ENCODE measurements around the gene HSD17B4.
A peak's percentile ranks its signal among the peaks of the same experiment; 100 is the strongest.
"Not testable (repeated sequence)": the region's sequence is repeated elsewhere in the genome, so short reads cannot be mapped to it uniquely, and the experiment has no call there.

Gene HSD17B4

DNA sequence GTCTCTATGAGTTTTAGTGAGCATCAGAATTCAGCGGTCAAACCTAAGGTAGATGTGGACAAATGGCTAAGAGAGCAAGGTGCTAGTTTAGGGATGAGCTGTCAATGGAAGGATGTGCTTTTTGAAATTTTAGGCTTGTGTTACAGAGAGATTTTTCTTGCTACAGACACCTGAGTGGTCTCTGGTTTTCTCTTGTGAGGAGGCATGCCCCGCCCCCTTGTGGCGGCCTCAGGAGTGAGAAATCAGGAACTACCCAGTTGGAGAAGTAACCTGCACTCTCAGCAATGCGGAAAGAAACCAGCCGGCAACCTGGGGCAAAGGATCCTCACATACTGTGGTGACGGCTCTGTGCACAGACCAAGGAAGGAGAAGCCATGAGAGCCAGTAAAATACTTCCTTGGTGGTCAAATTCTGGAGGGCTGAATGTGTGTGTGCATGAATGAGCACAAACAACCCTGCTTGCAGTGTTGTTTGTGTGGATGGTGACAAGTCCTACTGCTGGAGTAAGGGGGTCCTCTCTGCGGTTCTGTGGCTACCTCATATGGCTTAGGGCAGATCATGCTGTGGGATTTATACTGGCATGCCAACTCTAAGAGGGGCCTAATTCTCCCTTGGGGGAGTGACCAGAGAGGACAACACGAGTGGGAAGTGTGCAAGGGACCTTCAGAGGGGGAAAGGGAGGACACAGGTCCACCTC, 16.7 kb upstream of the HSD17B4 start:
- DNase-seq (ENCODE audit: low read depth in 2 of 2) = peak; percentile 43 to 61

DNA sequence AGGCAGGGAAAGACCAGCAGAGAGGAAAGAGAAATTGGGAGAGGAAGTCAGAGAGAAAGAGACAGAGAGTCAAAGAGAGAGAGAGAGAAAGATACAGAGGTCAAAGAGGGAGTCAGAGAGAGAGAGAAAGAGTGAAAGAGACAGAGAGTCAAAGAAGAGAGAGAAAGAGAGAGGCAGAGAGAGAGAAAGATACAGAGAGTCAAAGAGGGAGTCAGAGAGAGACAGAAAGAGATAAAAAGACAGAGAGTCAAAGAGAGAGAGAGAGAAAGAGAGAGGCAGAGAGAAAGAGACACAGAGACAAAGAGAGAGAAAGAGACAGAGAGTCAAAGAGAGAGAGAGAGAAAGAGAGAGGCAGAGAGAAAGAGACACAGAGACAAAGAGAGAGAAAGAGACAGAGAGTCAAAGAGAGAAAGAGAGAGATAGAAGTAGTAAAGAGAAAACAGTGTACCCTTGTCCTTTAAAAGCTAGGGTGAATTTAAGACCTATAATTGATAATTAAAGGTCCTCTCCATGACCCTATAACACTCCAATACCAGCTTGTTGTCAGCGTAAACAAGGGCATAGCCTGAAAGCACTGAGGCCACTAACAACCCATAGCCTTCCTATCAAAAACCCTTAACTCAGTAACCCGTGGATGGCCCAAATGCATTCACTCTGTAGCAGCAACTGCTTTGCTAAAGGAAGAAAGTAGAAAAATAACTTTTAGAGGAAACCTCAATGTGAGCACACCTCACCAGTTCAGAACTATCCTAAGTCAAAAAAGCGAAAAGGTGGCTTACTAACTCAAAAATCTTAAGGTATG, 14.3 kb upstream of the HSD17B4 start:
- not testable (repeated sequence) for DNase-seq (ENCODE audit: low read depth in 2 of 2)

DNA sequence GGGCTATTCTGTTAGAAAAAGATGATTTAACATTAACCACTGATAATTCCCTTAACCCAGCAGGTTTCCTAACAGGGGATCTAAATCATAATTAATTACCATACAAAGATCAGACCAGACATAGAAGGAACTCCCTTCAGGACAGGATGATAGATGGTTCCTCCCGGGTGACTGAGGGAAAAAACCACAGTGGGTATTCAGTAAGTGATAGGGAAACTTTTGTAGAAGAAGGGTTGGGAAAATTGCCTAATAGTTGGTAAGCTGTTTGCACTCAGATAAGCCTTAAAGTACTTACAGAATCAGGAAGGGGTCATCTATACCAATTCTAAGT, 13.7 kb upstream of the HSD17B4 start:
- DNase-seq (ENCODE audit: low read depth in 2 of 2) = not testable (repeated sequence)

DNA sequence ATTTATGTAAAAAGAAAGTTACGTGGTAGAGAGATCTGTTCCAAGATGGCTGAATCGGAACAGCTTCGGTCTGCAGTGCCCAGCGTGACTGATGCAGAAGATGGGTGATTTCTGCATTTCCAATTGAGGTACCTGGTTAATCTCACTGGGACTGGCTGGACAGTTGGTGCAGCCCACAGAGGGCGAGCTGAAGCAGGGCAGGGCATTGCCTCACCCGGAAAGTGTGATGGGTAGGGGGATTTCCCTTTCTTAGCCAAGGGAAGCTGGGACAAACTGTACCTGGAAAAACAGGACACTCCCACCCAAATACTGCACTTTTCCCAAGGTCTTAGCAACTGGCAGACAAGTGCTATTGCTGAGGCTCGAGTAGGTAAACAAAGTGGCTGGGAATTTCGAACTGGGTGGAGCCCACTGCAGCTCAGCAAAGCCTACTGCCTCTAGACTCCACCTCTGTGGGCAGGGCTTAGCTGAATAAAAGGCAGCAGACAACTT, 13.1 kb upstream of the HSD17B4 start:
- no peak for DNase-seq (ENCODE audit: low read depth in 2 of 2)

DNA sequence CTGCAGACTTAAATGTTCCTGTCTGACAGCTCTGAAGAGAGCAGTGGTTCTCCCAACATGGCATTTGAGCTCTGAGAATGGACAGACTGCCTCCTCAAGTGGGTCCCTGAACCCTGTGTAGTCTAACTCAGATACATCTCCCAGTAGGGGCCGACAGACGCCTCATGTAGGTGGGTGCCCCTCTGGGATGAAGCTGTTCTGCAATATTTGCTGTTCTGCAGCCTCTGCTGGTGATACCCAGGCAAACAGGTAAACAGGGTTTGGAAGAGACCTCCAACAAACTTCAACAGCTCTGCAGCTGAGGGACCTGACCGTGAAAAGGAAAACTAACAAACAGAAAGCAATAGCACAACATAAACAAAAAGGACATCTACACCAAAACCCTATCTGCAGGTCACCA, 12.7 kb upstream of the HSD17B4 start:
- DNase-seq (ENCODE audit: low read depth in 2 of 2) = not testable (repeated sequence)

DNA sequence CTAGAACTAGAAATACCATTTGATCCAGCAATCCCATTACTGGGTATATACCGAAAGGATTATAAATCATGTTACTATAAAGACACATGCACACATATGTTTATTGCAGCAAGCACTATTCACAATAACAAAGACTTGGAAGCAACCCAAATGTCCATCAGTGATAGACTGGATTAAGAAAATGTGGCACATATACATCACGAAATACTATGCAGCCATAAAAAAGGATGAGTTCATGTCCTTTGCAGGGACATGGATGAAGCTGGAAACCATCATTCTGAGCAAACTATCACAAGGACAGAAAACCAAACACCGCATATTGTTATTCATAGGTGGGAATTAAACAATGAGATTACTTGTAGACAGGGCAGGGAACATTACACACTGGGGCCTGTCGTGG, 7.7 kb upstream of the HSD17B4 start:
- DNase-seq (ENCODE audit: low read depth in 2 of 2) = not testable (repeated sequence)

GRCh38 chr5:119445544-119445943, 6.8 kb upstream of the HSD17B4 start:
- no peak for DNase-seq (ENCODE audit: low read depth in 2 of 2)

- no peak for DNase-seq (ENCODE audit: low read depth in 2 of 2)
Measured at GRCh38 chr5:119449882-119450281, 2.4 kb upstream of the HSD17B4 start.

- not testable (repeated sequence) for DNase-seq (ENCODE audit: low read depth in 2 of 2)
Measured at GRCh38 chr5:119450627-119451026, 1.7 kb upstream of the HSD17B4 start.

GRCh38 chr5:119451561-119451960, 736 bp upstream of the HSD17B4 start:
- DNase-seq (ENCODE audit: low read depth in 2 of 2) = no peak

GRCh38 chr5:119452060-119452372, 281 bp upstream of the HSD17B4 start:
- no peak for DNase-seq (ENCODE audit: low read depth in 2 of 2)

GRCh38 chr5:119453040-119453373, 710 bp downstream of the HSD17B4 start:
- DNase-seq (ENCODE audit: low read depth in 2 of 2) = no peak

GRCh38 chr5:119454171-119454570, 1.9 kb downstream of the HSD17B4 start:
- DNase-seq (ENCODE audit: low read depth in 2 of 2) = no peak

GRCh38 chr5:119458911-119459632, 6.8 kb downstream of the HSD17B4 start:
- DNase-seq (ENCODE audit: low read depth in 2 of 2) = no peak

- DNase-seq (ENCODE audit: low read depth in 2 of 2) = no peak
Measured at GRCh38 chr5:119465640-119466039, 13.3 kb downstream of the HSD17B4 start.

- DNase-seq (ENCODE audit: low read depth in 2 of 2) = no peak
Measured at GRCh38 chr5:119468286-119468685, 16.0 kb downstream of the HSD17B4 start.

DNA sequence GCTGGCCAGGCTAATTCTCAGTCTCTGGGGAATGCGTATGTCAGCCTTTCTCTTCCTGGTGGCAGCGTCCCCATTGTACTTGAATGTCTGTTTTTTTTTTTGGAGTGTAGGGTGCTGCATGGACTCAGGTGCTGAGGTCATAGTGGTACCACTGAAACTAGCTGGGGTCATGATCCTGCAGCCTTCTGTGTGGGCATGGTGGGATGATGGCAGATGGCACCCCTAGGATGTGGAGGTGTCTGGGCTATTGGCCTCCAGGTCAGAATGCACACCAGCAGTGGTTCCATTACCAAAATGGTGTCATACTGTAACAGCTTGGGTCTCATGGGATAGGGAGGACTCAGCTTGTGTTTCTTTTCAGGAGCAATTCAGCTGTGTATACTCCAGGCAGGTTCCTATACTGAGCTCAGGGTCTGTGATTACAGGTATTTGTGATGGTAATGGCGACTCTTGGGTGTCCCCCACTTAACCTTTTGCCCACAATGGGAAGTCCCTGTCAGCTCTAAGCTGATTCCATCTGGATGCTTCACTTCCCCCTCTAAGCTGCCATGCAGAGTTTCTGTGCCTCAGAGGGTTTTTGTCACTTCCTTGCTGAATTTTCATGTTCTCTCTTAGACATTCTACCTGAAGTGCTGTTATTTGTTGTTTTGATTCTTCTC, 17.9 kb downstream of the HSD17B4 start:
- no peak for DNase-seq (ENCODE audit: low read depth in 2 of 2)

DNA sequence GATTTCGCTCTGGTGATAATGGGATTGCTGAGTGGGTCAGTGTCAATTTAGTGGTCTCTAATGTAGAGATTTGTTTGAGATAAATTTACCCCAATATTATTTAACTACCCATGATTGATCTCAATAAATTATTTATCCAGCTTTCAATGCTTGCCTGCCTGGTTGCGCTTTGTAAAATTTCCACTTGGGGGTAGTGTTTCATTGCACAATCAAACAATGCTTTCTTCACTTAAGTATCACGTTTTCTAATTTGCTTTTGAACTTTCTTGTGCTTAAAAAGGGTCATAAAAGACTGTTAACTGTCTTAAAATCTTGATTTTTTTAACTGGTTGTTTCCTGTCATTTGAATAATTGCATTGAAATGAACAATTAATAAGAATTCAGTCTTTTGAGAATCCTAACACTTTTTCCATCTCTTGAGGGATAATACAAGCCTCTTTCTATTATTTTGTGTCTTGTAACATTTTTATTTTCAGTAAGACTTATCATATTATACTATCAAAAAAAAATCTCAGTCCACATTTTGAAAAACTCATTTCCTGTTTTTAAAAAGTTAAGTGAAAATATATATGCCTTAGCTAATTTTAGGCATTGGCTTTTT, 18.7 kb downstream of the HSD17B4 start:
- DNase-seq (ENCODE audit: low read depth in 2 of 2) = no peak

GRCh38 chr5:119473241-119473640, 20.9 kb downstream of the HSD17B4 start:
- DNase-seq (ENCODE audit: low read depth in 2 of 2) = no peak

DNA sequence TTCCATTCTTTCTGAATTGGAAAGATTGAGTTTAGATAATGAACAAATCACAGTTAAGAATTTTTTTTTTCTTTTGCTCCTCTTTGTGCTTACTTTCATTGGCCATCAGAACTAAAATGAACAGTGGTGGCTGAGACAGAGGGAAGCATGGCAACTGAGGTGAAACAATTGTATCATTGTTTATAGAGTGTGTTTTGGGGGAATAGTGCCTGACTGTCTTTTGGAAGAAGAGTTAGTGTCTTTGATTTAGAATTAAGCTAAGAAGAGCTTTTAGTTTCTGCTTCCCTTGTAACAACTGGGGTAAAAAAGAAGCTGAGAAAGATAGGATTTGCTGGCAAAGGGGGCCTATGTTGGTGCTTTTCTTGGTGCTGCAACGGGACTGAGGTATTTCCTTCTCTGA, 24.0 kb downstream of the HSD17B4 start:
- DNase-seq (ENCODE audit: low read depth in 2 of 2) = no peak

DNA sequence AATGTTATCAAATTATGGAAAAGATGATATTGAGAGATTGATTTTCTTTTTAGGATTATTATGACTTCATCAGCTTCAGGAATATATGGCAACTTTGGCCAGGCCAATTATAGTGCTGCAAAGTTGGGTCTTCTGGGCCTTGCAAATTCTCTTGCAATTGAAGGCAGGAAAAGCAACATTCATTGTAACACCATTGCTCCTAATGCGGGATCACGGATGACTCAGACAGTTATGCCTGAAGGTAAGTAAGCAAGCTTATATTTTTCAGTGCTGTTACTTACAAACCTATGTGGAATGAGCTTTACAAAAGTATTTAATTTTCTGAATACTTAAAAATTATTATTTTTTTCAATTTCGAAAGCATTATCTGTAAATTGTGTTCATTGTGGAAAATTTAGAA, 26.5 kb downstream of the HSD17B4 start:
- no peak for DNase-seq (ENCODE audit: low read depth in 2 of 2)

DNA sequence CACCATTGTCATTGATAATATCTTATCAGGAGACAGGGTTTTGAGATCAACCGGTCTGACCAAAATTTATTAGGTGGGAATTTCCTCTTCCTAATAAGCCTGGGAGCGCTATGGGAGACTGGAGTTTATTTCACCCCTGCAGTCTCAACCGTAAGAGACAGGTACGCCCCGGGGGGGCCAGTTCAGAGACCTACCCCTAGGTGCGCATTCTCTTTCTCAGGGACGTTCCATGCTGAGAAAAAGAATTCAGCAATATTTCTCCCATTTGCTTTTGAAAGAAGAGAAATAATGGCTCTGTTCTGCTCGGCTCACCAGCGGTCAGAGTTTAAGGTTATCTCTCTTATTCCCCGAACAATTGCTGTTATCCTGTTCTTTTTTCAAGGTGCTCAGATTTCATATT, 28.3 kb downstream of the HSD17B4 start:
- not testable (repeated sequence) for DNase-seq (ENCODE audit: low read depth in 2 of 2)
